Fibroblast of skin of left quadriceps (primary cell): ENCODE data around the gene CBX4.

Experiments
- DNase-seq, 2 experiments: peaks; one replicate each; pipeline ENCODE4 v3.0.0-alpha.2; 2013; ENCODE audit warnings: low read depth in 2 of 2

CBX4 gene

GRCh38 chr17:79800325-79801155 is 38.7 kb downstream of the CBX4 start:
- DNase-seq: peak in 1 of 2 experiments; percentile 25

GRCh38 chr17:79799538-79800324 is 39.5 kb downstream of the CBX4 start:
- DNase-seq: no peak

GRCh38 chr17:79799174-79799537 is 40.1 kb downstream of the CBX4 start:
- DNase-seq: no peak

GRCh38 chr17:79798299-79799173 is 40.7 kb downstream of the CBX4 start:
- DNase-seq: no peak

DNA sequence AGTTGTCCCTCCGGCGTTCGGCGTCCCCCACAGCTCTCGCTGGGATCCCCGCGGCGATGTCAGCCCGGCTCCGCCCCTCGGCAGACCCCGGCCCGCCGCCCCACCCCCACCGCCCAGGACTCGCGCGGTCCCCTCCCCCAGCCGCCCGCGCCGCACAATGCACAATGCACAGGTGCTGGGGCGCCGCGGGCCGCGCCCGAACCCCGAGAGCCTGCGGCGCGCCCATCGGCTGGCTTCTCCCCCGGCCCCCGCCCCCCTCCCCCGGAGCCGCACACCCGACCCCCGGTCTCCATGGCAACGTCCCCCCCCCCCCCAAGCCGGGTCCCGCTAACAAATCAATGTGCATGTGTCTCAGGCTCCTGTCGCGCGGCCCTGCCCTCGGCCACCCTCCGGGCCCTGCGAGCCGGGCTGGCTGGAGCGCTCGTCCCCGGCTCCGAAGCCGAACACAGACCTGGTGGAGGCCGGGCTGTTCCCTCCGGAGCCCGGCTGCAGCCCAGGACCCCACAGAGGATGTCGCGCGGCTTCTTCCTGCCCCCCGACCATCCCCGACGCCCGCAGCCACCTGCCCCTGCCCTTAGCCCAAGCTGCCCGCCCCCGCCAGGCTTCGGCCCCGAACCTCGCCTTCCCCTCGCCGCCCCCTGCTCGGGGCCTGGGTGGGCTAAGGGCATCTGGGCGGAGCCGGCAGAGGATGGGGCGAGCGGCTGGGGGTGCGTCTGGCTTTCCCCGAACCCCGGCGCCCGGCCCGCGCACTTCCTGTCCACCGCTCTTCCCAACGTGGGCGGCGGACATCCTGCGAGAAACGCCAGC is 41.5 kb downstream of the CBX4 start:
- DNase-seq: no peak

GRCh38 chr17:79796763-79797491 is 42.3 kb downstream of the CBX4 start, which contains the start of gene CBX8:
Gene CBX8 (minus strand): TSS chr17:79797077. CDS start chr17:79796998, 79 bp downstream.
- peak; percentile 99 for DNase-seq

DNA sequence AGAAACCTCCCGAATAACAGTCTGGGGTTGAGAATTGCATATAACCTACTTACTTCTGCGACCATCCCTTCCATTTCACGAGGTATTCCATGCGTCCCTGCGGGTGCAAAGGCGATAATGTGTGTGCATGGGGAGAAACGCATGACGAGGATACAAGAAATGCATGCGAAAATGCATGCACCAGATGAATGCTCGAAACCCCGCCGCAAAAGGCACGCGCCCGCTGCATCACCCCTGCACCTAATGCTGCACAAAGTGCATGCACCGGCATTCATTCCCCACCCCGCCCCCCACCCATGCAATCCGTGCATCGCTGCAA is 42.8 kb downstream of the CBX4 start:
- DNase-seq: no peak

DNA sequence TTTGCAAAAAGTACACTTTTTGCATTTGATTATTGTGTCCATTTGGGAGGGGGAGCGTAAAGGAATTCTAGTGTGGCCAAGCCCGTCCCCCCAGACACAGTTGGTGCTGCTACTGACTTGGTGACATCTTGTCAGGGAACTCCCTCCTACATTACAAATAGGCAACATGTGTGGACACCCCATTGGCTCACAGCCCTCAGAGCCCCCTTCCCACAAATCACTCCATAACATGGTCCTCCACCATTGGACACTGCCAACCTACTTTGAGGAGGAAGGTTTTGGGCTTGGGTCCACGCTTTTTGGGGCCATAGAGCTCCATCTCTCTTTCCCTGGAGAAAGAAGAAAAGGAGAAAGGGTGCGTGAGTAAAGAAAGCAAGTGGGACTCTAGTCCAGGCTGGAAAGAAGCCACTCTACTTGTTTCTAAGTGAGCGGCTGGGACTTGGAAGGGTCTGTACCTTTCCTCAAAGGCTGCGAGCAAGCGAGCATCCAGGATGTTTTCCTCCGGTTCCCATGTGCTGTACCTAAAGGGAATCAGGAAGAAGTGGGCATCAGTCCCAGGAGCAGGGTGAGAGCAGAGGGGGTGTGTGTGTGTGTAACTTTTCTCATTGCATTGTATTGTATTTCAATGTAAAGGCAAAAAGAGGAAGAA is 43.3 kb downstream of the CBX4 start:
- no peak for DNase-seq

- DNase-seq: no peak
Observed at GRCh38 chr17:79794659-79795511, 44.4 kb downstream of the CBX4 start.

DNA sequence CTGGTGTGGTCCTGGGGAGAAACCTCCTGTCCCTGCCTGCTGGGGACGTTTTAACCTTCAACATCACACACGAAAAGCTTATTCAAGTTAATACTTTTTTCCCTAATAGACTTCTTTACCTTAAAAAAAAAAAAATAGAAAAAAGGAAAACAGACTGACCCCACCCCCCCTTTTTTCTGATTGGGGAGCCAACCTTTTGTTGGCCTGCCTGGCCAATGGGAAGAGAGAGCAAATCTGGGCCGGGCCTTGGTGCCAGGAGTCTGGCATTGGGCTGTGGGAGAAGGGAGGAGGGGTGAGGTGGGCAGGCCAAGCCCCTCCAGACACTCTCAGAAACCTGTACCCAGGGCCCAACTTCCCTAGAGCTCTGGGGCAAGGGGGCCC is 45.3 kb downstream of the CBX4 start:
- no peak for DNase-seq

DNA sequence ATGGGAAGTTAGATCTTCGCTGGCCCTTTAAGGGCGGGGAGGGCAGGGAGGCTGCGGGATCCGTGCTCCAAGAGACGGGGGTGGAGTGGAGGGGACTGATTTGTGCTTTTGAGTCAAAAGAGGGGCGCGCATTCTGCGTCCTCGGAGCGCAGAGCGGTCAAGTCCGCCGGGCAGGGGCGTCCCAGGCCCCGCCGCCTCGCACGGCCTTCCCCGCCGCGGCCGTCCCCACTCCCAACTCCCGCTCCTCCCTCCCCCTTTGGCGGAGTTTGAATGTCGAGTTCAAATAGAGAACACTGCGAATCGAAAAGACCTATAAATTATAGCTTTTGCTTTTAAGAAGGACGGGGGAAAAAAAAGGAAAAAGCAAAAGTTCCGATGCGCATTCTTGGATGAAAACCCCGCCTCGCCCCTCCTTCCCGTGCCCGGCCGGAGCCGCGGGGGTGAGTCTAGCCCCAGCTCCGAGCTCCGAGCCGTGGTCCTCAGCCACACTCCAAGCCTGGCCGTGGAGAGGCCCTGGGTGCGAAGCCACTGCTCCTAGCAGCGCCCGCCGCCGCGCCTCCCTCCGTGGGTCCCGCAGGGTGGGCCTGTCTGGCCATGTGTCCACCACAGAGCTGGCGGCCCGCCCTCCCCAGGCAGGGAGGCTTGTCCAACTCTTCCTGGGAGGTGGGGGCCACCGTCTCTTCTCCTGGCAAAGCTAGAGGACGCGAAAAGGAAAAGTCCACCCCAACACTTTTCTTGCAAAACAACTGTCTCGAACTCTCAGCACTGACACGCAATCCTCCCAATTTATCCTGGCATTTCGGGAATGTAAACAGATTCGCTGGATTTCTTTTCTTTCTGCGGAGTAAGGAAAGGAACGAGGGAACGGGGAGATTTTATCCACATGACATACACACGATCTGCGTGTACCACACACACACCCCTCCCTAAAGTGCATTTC is 46.0 kb downstream of the CBX4 start:
- peak; percentile 40 for DNase-seq

DNA sequence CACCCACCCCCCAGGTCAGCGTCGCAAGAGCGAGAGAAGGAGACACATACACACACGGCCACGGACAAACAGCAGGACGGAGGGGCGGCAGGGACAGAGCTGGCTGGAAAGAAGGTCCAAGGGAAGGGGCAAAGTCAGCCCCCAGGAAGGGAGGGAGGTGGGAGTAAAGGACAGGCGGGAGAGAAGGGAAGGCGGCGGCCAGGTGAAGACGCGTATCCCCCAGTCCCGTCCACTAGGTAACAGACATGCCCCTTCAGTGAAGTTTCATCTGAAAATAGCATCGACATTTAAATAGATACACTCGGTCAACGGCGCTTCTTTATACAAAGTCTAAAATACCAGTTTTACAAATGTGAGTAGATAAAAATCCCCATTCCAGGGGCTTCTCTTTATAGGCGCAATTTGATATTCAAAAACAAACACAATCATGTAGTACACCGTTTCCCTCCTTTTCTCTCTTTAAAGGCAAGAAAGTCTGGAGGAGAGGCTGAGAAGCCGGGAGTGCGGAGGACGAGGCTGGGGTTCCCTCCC is 46.8 kb downstream of the CBX4 start:
- no peak for DNase-seq

DNA sequence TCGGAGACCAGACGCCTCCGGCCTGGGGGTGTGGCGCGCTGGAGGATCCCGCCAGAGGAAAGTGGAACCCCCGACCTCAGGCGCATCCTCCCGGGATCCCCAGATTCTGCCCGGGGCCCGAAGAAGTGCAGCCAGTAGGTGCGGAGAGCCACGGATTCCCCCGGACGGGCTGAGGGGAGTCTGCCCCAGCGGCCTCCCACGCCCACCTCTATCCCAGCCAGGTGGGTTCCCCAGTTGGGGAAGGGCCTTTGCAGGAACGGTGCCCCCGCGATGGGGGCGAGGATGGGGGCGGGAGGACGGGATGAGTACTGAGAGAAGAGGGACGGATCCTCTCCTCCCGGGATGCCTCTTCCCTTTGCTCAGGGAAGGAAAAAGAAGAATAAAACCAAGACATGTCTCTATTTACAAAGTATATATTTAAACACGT is 47.5 kb downstream of the CBX4 start:
- DNase-seq: no peak

- DNase-seq: no peak
Observed at GRCh38 chr17:79790805-79791734, 48.2 kb downstream of the CBX4 start.

DNA sequence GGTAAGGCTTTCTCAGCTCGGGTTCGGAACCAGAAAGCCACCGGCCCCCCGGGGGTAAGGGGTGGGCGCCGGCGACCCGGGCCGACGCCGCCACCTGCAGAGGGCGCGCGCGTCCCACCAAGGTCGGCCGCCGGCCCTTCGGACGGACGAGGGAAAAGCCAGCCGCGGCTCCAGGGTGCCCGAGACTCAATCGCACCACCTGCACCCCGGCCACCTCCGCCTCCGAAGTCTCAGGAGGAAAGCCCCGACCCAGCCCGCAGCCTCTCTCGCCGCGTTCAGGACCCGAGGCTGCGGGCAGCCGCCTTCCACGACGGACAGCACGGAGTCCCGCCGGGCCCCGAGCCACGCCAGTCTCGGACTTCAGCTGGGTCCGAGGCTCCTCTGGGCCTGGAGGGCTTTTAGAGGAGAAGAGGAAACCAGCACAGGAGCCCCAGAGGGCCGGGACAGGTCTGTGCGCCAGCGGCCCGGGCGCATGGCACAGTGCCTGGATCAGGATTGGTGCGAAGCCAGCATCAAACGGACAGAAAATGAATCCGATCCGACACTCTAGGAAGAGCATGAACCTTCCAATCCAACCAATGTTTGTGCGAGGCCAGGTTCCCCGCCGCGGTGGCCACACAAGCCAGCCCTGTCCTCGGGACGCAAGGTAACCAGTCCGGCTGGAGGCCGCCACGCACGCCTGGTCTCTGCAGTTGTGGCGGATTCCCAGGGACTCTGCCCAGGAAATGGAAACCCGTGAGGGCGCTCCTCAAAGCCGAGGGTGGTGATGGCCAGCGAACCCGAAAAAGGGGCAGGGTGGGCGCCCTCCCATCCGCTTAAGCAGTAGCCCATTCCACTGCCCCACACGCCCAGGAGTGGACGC is 49.1 kb downstream of the CBX4 start:
- no peak for DNase-seq
